Upper lobe of left lung (tissue), 4 donors: ENCODE data around the gene P3H2.

Experiments
- POLR2A ChIP-seq, 4 donors: fragments of 450-650 bp; IDR thresholded peaks; one replicate each; pipeline ENCODE4 v1.5.1; 2016 to 2017; ENCODE audit warnings: antibody characterized with exemption in 4 of 4, mild to moderate bottlenecking in 2 of 4
- POLR2AphosphoS5 ChIP-seq, 2 donors: sonication (generic); formaldehyde crosslinking; IDR thresholded peaks; one replicate each; pipeline ENCODE4 v1.5.1; 2017; ENCODE audit warnings: antibody characterized with exemption in 2 of 2
- TF ChIP-seq, protein P1 (sequence below), 6 experiments: fragments of 450-650 bp in 4 of 6; fragments of 200-600 bp in 2 of 6; sonication (generic) in 2 of 6; IDR thresholded peaks; one replicate each; pipeline ENCODE4 v1.5.1; 2016 to 2019; ENCODE audit warnings: antibody characterized with exemption in 6 of 6

DNA sequence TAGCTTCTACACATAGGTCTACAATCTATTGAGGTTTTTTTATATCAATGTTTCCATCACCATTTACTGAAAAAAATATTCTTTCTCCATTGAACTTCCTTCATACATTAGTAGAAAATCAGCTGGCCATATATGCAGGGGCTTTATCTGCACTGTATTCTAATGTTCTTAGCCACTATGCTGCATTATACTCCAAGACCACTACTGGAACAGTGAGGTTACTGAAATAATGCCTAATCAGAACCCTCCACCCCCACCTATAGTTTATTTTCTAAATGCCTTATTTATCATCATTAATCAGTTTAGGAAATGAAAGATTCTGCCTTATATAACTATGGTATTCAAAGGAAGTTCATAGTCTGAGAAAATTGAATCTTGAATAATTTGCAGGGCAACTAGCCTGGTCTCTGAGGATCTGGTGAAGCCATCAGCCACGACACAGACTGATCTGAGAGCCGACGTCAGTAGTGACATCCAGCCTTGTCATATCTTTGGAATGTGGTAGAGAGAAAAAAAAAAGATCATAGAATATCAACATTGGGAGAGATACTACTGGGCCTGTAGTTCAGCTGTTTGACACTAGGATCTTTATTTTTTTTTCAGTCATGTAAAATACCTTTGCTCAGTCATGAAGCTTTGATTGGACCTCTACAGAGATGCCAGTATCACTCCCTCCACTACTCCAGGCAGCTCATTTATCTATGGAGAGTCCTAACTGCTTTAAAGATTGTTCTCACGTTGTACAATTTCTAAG is 66.6 kb downstream of the P3H2 start:
- TF ChIP-seq, protein P1, sequence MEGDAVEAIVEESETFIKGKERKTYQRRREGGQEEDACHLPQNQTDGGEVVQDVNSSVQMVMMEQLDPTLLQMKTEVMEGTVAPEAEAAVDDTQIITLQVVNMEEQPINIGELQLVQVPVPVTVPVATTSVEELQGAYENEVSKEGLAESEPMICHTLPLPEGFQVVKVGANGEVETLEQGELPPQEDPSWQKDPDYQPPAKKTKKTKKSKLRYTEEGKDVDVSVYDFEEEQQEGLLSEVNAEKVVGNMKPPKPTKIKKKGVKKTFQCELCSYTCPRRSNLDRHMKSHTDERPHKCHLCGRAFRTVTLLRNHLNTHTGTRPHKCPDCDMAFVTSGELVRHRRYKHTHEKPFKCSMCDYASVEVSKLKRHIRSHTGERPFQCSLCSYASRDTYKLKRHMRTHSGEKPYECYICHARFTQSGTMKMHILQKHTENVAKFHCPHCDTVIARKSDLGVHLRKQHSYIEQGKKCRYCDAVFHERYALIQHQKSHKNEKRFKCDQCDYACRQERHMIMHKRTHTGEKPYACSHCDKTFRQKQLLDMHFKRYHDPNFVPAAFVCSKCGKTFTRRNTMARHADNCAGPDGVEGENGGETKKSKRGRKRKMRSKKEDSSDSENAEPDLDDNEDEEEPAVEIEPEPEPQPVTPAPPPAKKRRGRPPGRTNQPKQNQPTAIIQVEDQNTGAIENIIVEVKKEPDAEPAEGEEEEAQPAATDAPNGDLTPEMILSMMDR (IDR thresholded peaks at IDR 0.05) = no peak
- TF ChIP-seq POLR2AphosphoS5 (IDR thresholded peaks at IDR 0.05) (no peak), POLR2A (IDR thresholded peaks at IDR 0.05) (no peak)
